Fibroblast of upper back skin (primary cell): Measurements from ENCODE around the gene FHOD3.

Source experiments
- DNase-seq: peaks from one replicate; pipeline ENCODE4 v3.0.0-alpha.2; 2013

The FHOD3 gene

DNA sequence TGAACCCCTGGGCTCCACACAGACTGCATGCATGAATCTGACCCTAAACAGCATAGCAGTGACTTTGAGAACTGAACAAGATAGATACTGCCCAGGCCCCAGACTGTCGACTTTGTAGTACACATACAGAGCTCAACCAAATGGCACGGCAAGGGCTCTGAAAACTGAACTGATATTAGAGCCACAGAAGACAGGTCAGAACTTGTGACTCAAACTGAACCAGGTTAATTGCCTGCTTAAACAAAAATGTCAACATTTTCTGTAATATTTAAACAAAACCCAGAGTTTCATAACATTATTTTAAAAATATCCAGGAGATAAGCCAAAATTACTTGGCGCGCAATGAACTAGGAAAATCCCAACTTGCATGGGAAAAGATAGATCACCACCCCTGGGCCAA, 271.0 kb downstream of the FHOD3 start:
- DNase-seq: no peak

DNA sequence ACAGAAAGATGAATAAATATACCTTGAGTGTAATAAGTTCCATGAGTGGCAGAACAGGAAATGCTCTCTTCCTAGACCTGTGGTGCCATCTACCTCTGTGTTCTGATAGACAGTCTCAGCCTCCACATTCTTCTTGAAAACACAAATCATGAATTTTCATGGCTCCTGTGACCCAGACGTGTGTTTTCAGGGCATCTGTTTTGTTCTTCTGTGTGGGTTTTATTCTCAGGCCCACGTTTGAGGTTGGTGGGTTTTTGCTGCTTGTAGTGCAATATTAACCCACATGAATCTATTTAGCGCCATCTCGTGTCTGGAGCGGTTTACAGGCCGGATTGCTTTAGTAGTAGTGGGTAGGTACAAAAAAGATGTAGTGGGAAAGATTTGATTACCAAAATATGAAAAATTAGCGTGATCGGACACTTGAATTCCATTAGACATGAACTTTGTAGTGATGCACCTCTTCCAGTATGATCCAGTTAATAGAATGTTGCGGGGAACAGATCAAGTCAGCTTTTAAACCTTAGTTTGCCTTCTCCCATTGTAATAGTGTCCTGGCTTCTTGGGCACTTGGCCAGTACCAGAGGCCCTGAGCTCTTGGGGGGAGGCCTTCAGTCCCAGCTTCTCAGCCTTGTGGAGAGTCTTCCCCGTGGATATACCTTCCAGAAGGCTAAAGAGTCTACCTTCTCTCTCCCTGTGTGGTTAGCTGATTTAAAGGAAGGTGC, 274.8 kb downstream of the FHOD3 start:
- DNase-seq: peak; percentile 75

DNA sequence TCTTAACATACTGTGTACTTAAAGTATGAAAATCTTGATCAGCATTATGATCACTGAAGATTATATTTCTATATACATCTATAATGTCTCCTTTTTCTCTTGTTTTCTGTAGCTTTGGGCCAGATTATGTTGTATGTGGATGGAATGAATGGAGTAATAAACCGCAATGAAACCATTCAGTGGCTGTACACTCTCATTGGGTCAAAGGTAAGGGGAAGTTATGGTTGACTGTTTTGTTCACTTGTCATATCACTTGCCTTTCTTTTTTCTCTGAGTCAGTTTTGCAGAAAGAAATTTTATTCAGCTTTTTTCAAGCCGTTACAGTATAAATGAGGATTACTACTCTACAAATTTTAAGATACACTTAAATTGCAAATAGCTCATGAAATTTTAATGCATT, 278.8 kb downstream of the FHOD3 start:
- no peak for DNase-seq

DNA sequence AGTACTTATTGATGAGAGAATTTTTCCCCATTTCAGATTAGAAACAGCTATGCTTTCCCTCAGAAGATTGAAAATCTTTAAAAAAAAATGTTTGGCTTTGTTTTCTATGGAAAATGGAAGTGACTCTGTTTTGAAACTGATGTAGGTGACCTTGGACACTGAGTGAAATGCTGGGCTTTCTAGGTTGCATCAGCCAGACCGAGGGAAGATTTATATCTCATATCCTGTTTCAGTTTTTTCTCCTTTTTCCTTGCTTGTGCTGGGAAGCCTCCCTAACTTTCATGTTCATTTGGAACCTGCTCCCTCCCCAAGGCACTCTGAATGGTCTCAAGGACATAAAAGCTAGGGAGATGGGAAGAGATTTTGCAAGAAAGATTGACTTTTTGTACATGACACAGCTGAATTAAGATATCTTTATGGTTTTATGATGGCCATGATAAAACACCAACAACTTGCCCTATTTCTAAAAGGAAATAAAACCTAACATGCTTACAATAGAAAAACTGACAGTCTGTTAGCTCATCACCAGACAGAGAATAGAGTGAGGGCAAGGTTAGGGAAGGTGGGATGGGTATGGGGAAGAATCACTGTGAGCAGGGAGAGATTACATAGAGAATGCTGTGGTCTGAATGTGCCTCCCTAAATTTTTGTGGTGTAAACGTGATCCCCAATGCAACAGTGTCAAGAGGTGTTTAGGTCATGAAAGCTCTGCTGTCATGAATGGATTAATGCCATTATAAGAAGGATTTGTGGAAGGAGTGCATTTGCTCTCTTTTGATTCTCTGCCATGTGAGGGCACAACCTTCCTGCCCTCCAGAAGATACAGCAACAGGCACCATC, 281.6 kb downstream of the FHOD3 start:
- peak; percentile 80 for DNase-seq

DNA sequence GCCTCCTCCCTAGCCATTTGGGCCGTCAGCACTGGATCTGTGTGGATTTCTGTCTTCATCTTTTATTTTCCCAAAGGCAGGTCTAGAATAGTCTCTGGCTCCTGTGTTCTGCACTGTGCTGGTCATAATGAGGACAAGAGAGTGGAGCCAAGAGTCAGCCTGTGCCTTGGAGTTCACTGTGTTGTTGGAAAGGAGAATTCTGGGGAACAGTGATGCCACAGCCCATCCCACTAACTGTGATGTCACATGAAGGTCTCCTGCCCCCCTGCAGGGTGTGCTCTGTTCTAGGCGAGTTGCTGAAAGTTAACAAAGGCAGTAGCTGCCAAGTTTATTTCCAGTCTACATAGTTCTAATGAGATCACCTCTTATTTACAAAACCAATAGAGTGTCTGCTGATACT, 282.8 kb downstream of the FHOD3 start:
- DNase-seq: peak; percentile 77

DNA sequence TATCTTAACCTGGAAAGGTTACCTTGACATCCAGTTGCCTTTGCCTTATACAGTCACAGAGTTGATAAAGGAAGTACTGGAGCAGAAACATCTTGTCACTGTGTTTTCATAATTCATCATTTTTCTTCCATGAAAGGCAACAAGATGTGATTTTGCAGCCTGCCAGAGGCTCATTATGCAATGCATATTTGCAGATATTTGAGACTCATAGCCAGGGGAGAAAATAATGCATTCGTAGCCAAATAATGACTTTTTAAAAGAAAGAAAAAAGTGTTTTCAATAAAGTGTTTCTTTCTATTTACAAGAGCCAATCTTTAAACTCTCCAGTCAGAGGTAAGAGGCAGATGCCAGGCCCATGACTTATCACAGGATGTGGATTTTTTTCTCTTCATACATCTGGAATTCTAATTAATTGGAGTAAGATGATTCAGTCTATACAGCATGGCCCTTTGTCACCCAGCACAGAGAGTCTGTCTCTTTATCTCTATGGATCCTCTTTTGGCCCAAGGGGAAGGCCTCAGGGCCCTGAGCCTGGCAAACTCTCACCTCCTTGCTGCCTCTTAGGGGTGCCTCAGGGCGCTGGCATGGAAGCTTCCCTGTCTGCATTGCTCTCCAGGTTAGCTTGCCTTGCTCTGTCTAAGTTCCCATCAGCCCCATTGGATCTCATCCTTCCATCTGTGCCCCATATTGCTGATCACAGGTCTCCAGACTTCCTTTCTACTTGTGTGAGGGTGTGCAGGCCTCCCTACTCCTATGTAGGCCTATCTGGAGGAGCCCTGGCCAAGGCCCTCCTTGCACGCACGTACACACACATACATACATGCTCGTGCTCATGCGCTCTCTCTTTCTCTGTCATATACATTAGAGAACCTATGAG, 283.6 kb downstream of the FHOD3 start:
- peak; percentile 87 for DNase-seq

DNA sequence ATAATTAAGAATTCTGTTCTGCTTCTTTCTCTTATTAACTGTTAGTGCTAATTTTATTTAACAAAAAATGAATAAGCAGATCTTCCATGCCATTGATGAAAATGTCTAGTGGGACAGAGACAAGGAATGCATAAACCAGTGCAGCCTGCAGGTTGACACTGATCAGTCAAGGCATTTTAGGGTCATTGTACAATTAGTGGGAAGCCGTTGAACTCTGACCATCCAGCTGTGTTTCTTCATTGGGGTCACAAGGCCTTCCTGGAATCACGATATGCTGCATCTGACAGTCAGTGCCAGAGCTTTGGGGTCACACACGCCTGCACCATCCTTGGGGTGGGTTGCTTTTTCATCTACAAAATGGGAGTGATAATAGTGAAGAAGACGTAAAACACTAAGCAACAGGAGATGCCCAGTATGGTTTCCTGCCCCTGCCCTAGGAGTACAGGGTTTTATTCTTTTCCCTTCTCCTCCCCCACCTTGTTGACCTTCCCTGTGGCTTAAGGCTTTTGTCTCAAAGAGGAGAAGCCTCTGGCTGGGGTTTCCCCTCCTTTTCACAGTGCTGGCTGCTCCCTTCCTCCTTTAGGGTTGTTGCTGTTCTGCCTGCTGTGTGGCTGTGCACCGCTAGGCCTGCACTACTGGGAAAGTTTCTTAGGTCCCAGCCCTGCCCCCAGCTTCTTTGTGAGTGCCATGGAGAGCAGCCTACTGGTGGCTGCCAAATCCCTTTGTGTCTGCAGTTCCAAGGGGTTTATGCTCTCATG, 285.7 kb downstream of the FHOD3 start:
- no peak for DNase-seq

DNA sequence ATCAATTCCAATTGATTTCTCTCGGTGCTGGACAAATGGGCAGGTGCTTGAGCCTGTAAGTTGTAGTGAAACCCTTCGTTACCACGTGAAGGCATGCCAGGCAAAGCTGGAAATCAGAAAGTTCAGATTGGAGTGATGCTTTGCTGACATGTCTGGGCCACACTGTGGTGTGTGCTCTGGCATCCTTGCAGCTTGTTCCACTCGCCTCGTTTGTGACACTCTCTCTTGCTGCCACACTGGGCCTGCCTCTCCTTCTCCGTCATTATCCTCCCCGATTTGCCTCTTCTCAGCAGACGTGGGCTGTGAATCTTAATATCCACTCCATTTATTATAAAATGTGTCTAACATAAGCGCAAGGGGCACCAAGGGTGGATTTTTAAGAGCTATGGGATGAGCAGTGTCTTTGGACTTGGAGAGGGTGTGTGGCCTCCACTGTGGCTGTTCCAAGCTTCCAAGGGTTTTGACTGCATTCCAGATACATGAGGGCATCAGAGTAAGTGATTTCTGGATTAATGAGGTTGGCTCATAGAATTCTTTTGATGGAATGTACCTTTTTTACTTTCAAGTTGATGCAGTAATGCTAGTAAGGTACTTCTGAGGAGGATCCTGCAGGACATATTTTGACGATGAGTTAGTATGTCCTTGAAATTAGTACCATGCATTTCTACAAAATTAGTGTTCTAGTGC, 292.5 kb downstream of the FHOD3 start:
- DNase-seq: peak; percentile 79

DNA sequence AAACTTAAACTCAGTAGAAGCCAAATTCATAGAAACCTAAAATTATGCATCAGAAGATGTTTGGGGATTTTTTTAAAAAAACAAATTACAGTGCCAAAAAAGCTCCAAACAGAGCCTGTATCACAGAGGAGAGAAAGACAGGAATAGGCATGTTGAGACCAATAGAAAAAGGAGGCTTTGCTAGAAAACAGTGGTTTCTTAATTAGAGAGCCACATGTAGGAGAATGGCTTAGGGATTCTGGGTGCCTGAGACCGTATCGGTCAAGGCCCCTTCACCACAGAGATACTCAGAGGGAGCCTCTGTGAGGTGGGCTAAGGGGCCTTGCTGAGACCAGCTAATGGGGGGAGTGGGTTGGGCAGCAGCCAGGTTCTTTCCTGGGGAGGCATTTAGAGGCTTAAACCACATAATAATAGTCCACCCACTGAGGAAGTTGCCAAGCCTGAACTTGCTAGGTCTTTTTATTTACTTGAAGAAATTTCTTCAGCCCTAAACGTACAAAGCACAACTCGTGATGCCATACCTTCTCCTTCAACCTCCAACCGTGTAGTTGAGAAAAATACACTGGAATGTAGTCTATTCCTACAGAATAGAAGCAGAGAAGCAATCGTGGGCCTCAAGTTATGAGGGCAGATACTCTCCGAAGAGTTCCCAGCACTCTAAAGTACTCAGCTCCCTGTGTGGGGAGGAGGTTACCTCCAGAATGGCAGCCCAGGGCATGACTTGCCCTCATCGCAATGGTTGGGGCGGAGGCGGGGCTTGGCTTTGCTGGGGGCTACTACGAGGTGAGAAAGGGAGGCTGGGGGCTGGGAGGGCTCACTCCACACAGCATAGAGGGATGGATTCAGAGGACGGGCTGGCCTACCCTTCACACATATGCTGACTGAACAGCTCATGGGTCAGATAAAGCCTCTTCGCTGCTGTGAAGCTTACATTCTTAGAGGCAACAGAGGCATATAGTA, 293.4 kb downstream of the FHOD3 start:
- no peak for DNase-seq

DNA sequence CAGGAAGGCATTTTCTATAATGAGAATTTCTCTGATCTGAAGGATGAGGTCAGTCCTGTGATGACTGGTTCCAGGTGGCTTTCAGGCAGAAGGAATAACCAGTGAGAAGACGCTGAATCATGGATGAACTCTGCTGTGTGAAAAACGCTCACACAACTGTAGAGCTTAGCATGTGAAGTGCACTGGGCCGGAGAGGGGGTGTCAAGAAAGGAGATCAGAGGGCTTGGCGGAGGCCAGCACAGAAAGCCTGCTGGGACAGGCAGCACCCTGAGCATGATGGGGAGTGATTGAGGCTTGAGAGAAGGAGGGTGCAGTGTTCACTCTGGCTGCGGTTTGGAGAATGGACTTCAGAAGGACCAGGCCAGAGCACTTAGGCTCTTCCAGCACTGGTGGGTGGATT, 294.8 kb downstream of the FHOD3 start:
- DNase-seq: peak; percentile 49

DNA sequence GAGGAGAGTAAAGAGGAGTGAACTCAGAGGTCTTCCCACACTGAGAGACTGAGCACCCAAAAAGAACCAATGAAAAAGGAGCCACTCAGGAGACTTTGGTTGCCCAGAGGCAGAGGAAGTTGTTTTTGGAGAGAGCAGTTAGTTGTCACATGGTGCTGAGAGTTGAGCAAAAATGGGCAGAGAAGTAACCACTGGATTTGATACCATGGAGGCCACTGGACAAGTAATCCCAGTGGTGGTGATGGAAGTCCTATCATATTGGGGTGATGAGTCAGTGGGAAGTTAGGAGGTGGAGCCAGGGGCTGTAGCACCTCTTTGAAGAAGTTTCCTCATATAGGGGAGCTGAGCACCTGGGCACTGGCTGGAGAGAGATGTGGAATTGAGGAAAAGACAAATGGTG, 295.5 kb downstream of the FHOD3 start:
- DNase-seq: no peak

DNA sequence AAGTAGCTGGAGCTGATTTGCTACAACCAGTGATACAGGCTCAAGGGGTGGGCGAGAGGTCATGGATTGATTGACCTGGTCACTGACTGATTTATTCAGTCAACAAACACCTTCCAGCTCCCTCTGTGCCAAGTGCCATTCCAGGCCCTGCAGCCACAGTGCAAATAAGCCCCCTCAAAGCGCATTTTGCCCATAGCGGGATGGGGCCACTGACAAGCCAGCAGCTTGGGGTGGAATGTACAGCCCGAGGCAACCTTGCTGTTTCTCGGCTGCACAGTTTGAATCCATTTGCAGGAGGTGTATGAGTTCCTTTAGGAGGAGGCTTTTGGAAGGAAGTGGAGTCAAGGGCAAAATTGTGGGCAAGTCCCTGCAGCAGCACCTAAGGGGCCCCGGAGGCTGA, 296.1 kb downstream of the FHOD3 start:
- no peak for DNase-seq

DNA sequence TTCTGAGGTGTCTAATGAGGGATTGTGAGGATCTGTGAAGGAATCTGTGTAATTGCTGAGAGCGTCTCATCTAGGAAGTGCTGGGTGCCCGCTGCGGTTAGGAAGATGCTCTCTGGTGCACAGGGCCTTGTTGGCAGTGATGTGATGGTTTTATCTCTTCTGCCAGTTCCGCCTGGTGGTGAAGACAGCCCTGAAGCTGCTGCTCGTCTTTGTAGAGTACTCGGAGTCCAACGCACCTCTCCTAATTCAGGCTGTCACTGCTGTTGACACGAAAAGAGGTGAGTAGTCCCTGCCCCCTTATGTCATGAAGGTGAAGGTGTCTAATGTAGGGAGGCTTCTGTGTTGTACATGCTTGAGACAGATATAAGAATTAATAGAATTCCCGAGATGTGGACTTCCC, 297.1 kb downstream of the FHOD3 start:
- no peak for DNase-seq

DNA sequence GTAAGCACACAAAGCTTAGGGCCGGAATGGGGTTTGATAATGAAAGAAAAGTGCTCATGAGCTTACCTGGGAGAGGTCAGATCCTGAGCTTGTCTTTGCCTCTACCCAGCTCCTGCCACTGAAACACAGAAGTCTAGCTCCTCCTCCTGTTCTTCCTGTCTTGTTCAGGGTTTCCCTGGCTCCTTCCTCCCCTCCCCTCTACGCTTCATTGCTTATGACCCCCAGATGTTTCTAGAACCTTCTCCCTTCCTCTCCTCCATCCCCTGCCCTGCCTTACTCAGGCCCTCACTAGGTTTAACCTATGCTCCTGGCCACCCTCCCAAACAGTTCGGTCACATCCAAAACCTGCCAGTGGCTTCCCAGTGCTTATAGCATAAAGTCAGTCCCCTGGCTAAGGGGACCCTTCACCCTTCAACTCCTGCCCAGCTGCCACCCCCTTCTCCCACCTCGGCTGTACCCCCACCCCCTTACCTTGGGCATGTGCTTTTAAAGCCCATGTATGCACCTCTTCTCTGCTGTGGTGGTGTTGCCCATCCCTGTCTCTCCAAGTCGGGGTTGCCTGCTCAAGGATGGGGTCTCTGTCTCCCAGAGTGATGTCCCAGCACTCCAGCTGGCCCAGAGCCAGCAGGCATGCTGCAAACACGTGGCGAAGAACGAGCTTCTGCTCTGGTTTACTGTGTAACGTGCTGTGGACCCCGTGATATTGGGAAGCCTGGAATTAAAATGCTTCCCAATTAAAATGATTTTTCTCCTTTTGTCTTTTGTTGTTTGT, 297.7 kb downstream of the FHOD3 start:
- DNase-seq: no peak

DNA sequence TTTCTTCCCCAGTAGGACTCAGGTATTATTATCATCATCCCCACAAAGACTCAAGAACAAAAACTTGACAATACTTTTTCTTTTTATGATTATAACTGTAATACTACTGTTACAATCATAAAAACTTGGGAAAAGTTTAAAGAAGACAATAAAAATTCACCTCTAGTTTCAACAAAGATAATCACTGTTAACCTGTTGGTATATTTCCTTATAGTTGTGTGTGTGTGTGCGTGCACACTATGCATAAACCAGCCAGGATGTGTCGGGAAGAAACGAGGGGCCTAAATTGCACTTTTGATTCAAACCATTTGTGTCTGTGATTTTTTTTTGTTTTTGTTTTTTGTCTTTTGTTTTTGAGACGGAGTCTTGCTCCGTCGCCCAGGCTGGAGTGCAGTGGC, 298.3 kb downstream of the FHOD3 start:
- DNase-seq: no peak

DNA sequence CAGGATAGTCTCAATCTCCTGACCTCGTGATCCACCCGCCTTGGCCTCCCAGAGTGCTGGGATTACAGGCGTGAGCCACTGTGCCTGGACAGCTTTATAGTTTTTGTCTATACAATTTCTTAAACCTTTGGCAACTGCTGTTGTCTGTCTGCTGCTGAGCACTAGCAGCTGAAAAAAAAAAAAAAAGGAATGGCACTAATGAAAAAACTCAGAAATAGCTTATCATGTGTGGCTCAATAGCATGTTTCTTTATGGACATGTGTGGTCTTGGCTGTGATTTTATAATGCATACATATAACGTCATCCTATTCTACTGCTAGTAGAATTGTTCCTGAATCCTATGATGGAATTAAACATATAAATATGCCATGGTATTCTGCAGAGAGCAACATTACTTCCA, 300.1 kb downstream of the FHOD3 start:
- DNase-seq: no peak

DNA sequence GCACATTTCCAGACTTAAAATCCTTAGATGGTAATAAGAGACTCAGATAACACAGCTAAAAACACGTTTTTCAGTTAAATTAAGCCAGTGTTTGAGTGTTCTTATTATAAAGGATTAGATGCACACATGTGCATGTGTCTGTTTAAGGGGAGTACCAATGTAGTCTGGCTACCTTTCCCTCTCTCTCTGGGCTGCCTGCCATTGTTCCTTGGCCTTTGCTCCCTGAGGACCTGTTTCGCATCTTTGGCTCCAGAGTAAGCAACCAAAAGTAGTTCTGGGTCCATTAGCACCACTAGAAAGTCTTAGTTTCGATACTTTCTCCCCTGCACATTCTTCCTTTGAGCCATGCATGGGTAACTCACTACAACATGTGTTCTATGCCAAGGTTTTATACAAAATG, 303.0 kb downstream of the FHOD3 start:
- no peak for DNase-seq

DNA sequence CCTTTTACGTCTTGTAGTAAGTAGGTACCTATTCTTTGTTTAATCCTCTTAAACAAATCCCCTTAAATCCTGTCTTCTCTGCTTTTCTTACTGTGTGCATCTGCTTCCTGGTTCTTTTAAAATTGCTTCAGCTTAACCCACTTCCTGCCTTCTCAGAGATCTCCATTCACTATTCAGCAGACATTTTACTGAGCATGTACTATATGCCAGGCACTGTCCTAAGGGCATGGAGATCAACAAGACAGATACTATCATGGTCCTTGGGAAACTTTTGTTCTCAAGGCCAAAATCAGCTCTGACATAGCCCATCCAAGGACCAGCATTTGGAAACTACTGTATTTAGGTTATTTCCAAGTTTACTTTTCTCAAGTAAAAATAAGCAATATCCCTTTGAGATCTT, 303.8 kb downstream of the FHOD3 start:
- no peak for DNase-seq

DNA sequence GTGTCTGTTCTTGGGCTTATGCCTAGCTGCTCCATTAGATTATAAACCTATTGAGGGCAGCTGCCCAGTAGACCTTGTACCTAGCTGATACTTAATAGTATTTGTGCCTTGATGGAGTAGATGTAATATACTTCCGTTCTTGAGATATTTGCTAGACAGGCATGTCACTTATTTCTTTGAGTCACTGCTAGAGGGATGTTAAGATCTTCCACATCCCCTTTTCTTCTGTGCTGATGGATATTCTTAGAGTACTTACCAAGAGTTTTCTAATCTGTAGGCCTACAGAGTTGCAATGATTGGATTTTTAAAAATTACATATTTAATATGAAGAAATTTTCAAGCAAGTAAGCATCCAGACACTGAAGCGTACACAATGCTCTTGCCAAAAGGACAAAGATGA, 304.6 kb downstream of the FHOD3 start:
- DNase-seq: no peak

DNA sequence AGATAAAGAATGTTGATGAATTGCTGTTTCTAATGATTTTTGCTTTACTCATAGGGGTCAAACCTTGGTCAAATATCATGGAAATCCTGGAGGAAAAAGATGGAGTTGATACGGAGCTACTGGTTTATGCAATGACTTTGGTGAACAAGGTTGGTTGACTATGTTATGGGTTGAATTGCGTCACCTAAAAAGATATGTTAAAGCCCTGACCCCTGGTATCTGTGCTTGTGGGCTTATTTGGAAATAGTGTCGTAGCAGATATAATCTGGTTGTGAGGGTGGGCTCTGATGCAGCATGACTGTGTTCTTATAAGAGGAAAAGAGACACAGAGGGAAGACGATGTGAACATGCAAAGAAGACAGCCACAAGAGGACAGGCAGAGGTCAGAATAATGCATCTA, 305.1 kb downstream of the FHOD3 start:
- no peak for DNase-seq
